A549 (cell line): ENCODE data around the gene CSF2. TPM values are rescaled to one million over a fixed set of nuclear protein-coding genes. Genes with fewer than 3 reads are reported as not detected.

Source experiments
- ATAC-seq, 2 experiments: fragments of 200-7000 bp in 1 of 2; fragments of >200 bp in 1 of 2; cut with Nextera tagmentation in 1 of 2; cut with Tn5 transposase in 1 of 2; 3 replicates each; pipeline versions ENCODE4 v1.8.0 to v1.9.1; 2018 to 2020; ENCODE audit warnings: mild to moderate bottlenecking in 1 of 2, moderate library complexity in 1 of 2
- CTCF ChIA-PET: fragments of 300-600 bp; sonication (Branson Sonifier 250); formaldehyde crosslinking; extraction: SDS; loops from one replicate; lab custom pipeline; 2021; ENCODE audit warnings: antibody characterized with exemption, inconsistent platforms; lab: Yijun Ruan, JAX
- POLR2A ChIA-PET: fragments of 350-600 bp; formaldehyde crosslinking; extraction: SDS; loops from one replicate; lab custom pipeline; 2021; ENCODE audit warnings: antibody characterized with exemption, inconsistent platforms; lab: Yijun Ruan, JAX
- DNase-seq, 2 experiments: peaks; one replicate each; pipeline versions ENCODE4 v3.0.0 to v3.0.0-alpha.2; 2011 to 2016; ENCODE audit warnings: low read depth in 1 of 2, low spot score in 1 of 2
- FAIRE-seq: peaks from 2 replicates; lab custom pipeline; 2011; peaks lifted over from hg19 to GRCh38; lab: Jason Lieb, UNC
- H3K27ac ChIP-seq, 2 experiments: fragments of >200 bp; sonication (Bioruptor Twin); formaldehyde crosslinking; 3 replicates each; pipeline ENCODE4 v1.5.1; 2016 to 2017
- H3K4me1 ChIP-seq: fragments of >200 bp; sonication (Bioruptor Twin); formaldehyde crosslinking; 3 replicates; pipeline ENCODE4 v1.6.1; 2016
- H3K4me2 ChIP-seq: fragments of >200 bp; sonication (Bioruptor Twin); formaldehyde crosslinking; 3 replicates; pipeline ENCODE4 v1.6.1; 2016
- H3K4me3 ChIP-seq: fragments of >200 bp; sonication (Bioruptor Twin); formaldehyde crosslinking; 3 replicates; pipeline ENCODE4 v1.5.1; 2016
- H3K9me3 ChIP-seq: fragments of >200 bp; sonication (Bioruptor Twin); formaldehyde crosslinking; 3 replicates; pipeline ENCODE4 v1.6.1; 2016
- BHLHE40 ChIP-seq: IDR thresholded peaks from 2 replicates; pipeline ENCODE4 v1.6.1; 2012; ENCODE audit warnings: low read depth, low read length, inconsistent platforms
- CHD4 ChIP-seq: fragments of 200-600 bp; sonication (generic); IDR thresholded peaks from 2 replicates; pipeline ENCODE4 v1.6.1; 2016; ENCODE audit warnings: antibody characterized with exemption, mild to moderate bottlenecking, borderline replicate concordance
- CTCF ChIP-seq: fragments of >200 bp; sonication (Bioruptor Twin); formaldehyde crosslinking; IDR thresholded peaks from 3 replicates; pipeline ENCODE4 v1.5.1; 2016
- EP300 ChIP-seq, 2 experiments: fragments of >200 bp; sonication (Bioruptor Twin); formaldehyde crosslinking; IDR thresholded peaks; 2 replicates in 1 of 2; 3 replicates in 1 of 2; pipeline ENCODE4 v1.6.1; 2016 to 2017
- ESRRA ChIP-seq: fragments of 150-350 bp; IDR thresholded peaks from 2 replicates; pipeline ENCODE4 v1.6.1; 2014; ENCODE audit warnings: mild to moderate bottlenecking, low read length, borderline replicate concordance
- FOXS1 ChIP-seq: fragments of 250-450 bp; sonication (Bioruptor Pico); IDR thresholded peaks from 2 replicates; pipeline ENCODE4 v1.5.0; 2020; ENCODE audit warnings: mild to moderate bottlenecking, moderate library complexity
- GATA3 ChIP-seq: IDR thresholded peaks from 2 replicates; pipeline ENCODE4 v1.6.1; 2012; ENCODE audit warnings: borderline replicate concordance
- HES2 ChIP-seq: fragments of >200 bp; sonication (Bioruptor Twin); formaldehyde crosslinking; IDR thresholded peaks from 2 replicates; pipeline ENCODE4 v1.6.1; 2016
- HOXA7 ChIP-seq: fragments of 250-450 bp; sonication (Bioruptor Pico); IDR thresholded peaks from 2 replicates; pipeline ENCODE4 v1.5.0; 2020; ENCODE audit warnings: mild to moderate bottlenecking, moderate library complexity
- HOXB13 ChIP-seq: fragments of 250-450 bp; sonication (Bioruptor Pico); IDR thresholded peaks from 2 replicates; pipeline ENCODE4 v1.5.0; 2020; ENCODE audit warnings: low read depth, mild to moderate bottlenecking, moderate library complexity
- HOXB5 ChIP-seq: fragments of 250-450 bp; sonication (Bioruptor Pico); IDR thresholded peaks from 2 replicates; pipeline ENCODE4 v1.5.0; 2020; ENCODE audit warnings: mild to moderate bottlenecking, moderate library complexity
- JUNB ChIP-seq: fragments of >200 bp; sonication (Bioruptor Twin); formaldehyde crosslinking; IDR thresholded peaks from 2 replicates; pipeline ENCODE4 v1.6.1; 2016
- KDM5A ChIP-seq: fragments of 200-600 bp; sonication (generic); IDR thresholded peaks from 2 replicates; pipeline ENCODE4 v1.6.1; 2016; ENCODE audit warnings: antibody characterized with exemption, mild to moderate bottlenecking
- MAFK ChIP-seq: fragments of 450-650 bp; IDR thresholded peaks from 2 replicates; pipeline ENCODE4 v1.6.1; 2014; ENCODE audit not compliant: partially characterized antibody
- MAX ChIP-seq: IDR thresholded peaks from 2 replicates; pipeline ENCODE4 v1.6.1; 2012
- MYC ChIP-seq: IDR thresholded peaks from 2 replicates; pipeline ENCODE4 v1.6.1; 2012; ENCODE audit warnings: mild to moderate bottlenecking, inconsistent platforms, low read length, improper control_type of control experiment, borderline replicate concordance
- REST ChIP-seq: fragments of 200-600 bp; sonication (generic); IDR thresholded peaks from 2 replicates; pipeline ENCODE4 v1.6.1; 2016; ENCODE audit warnings: antibody characterized with exemption, mild to moderate bottlenecking, moderate library complexity
- SMC3 ChIP-seq: fragments of >200 bp; sonication (Bioruptor Twin); formaldehyde crosslinking; IDR thresholded peaks from 3 replicates; pipeline ENCODE4 v1.6.1; 2018; ENCODE audit warnings: inconsistent platforms
- SREBF2 ChIP-seq: fragments of 450-650 bp; IDR thresholded peaks from 2 replicates; pipeline ENCODE4 v1.6.1; 2014; ENCODE audit warnings: mild to moderate bottlenecking, moderate library complexity
- TP53 ChIP-seq: fragments of 250-450 bp; sonication (Bioruptor Pico); IDR thresholded peaks from 2 replicates; pipeline ENCODE4 v1.5.0; 2021; ENCODE audit warnings: mild to moderate bottlenecking, moderate library complexity
- ZC3H11A ChIP-seq: fragments of 450-650 bp; IDR thresholded peaks from 2 replicates; pipeline ENCODE4 v1.6.1; 2014; ENCODE audit warnings: antibody characterized with exemption, mild to moderate bottlenecking
- WGBS: methylation state at CpG from one replicate; pipeline ENCODE4 v1.1.6; 2017; ENCODE audit errors: missing lambda C conversion rate; 5-methylcytosine and 5-hydroxymethylcytosine counted together
- polyA plus RNA-seq, 4 experiments: library from polyadenylated mRNA; depleted of rRNA in 3 of 4; stranded (reverse); fragments of >200 nt; fragmentation: RNase III in 1 of 4; extraction: RNeasy Plus Mini Kit Qiagen cat#74134 plus additional on column Dnase treatment in 1 of 4; gene quantifications; 2 replicates in 3 of 4; 3 replicates in 1 of 4; pipeline ENCODE4 v1.2.3, GENCODE V29; 2011 to 2017
- TF ChIP-seq, protein P1 (sequence below): IDR thresholded peaks from 2 replicates; pipeline ENCODE4 v1.6.1; 2012
- TF ChIP-seq, protein P2 (sequence below): fragments of 250-450 bp; sonication (Bioruptor Pico); IDR thresholded peaks from 2 replicates; pipeline ENCODE4 v1.5.0; 2020; ENCODE audit warnings: low read depth, mild to moderate bottlenecking, moderate library complexity

CSF2 gene
- polyA plus RNA-seq, 2 of the 4 experiments (the other 2 are of a cell fraction) = not detected

- ATAC-seq = no peak
- H3K4me1 ChIP-seq = no peaks in the 10 kb centered on the region
- WGBS = 55% methylated on average over 8 of the region's 10 CpGs
- DNase-seq = no peak
- H3K27ac ChIP-seq = no peak overlapping the region
- POLR2A ChIA-PET = no interaction called here
- H3K4me3 ChIP-seq = no peak overlapping the region
- TF ChIP-seq EP300 (IDR thresholded peaks at IDR 0.05) = no peak
- TF ChIP-seq BHLHE40 = no peak
- TF ChIP-seq FOXS1 = no peak
- TF ChIP-seq SREBF2 = no peak
- no peak for TF ChIP-seq CHD4
- no peak for TF ChIP-seq HOXA7
- TF ChIP-seq ESRRA = no peak
- no peak for TF ChIP-seq TP53 (CRISPR knock-in tag)
- TF ChIP-seq, protein P1, sequence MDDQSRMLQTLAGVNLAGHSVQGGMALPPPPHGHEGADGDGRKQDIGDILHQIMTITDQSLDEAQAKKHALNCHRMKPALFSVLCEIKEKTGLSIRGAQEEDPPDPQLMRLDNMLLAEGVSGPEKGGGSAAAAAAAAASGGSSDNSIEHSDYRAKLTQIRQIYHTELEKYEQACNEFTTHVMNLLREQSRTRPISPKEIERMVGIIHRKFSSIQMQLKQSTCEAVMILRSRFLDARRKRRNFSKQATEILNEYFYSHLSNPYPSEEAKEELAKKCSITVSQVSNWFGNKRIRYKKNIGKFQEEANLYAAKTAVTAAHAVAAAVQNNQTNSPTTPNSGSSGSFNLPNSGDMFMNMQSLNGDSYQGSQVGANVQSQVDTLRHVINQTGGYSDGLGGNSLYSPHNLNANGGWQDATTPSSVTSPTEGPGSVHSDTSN = no peak
- TF ChIP-seq MYC = no peak
- TF ChIP-seq SMC3 = no peak
- TF ChIP-seq MAFK = no peak
- TF ChIP-seq CTCF = no peak
- no peak for TF ChIP-seq JUNB
- no peak for TF ChIP-seq HES2
- TF ChIP-seq HOXB13 = no peak
- CTCF ChIA-PET = interaction anchor here (1.0 to 5.5 kb wide), 2 partner anchors 10 to 12 kb away, joined by 3 to 60 read pairs; no protein-coding TSS in a partner anchor
- no peak overlapping the region for H3K4me2 ChIP-seq
- no peak for FAIRE-seq
- H3K9me3 ChIP-seq = no peaks in the 10 kb centered on the region
These were observed 19.4 kb upstream of the CSF2 start for GRCh38 chr5:132054031-132054696.

GRCh38 chr5:132054697-132055440, 18.7 kb upstream of the CSF2 start:
- H3K4me1 ChIP-seq = no peaks in the 10 kb centered on the region
- TF ChIP-seq MAX (no peak), GATA3 (no peak)
- TF ChIP-seq, all 56 proteins: peak for 0
- DNase-seq = no peak
- ATAC-seq = no peak
- Histone ChIP-seq H3K4me2 (no peak overlapping the region), H3K9me3 (no peaks in the 10 kb centered on the region), H3K27ac (no peak overlapping the region), H3K4me3 (no peak overlapping the region)
- no peak for FAIRE-seq
- WGBS = 39% methylated on average over 9 of the region's 9 CpGs
- ChIA-PET CTCF (interaction anchor here (1.0 to 5.5 kb wide), 2 partner anchors 9 to 12 kb away, joined by 3 to 60 read pairs; no protein-coding TSS in a partner anchor), POLR2A (no interaction called here)

GRCh38 chr5:132055441-132055807, 18.2 kb upstream of the CSF2 start:
- Histone ChIP-seq H3K4me2 (no peak overlapping the region), H3K4me1 (no peaks in the 10 kb centered on the region), H3K9me3 (no peaks in the 10 kb centered on the region), H3K27ac (no peak overlapping the region), H3K4me3 (no peak overlapping the region)
- DNase-seq (no peak), FAIRE-seq (no peak)
- CTCF ChIA-PET = interaction anchor here (1.0 to 5.5 kb wide), 3 partner anchors 8 to 48 kb away, joined by 3 to 60 read pairs (median 4); no protein-coding TSS in a partner anchor
- 95% methylated on average over 1 of the region's 1 CpG for WGBS
- TF ChIP-seq REST (no peak), JUNB (no peak), HOXB5 (CRISPR knock-in tag) (no peak), SMC3 (no peak), ZC3H11A (no peak), KDM5A (no peak)
- TF ChIP-seq, protein P2, sequence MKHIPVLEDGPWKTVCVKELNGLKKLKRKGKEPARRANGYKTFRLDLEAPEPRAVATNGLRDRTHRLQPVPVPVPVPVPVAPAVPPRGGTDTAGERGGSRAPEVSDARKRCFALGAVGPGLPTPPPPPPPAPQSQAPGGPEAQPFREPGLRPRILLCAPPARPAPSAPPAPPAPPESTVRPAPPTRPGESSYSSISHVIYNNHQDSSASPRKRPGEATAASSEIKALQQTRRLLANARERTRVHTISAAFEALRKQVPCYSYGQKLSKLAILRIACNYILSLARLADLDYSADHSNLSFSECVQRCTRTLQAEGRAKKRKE (CRISPR knock-in tag) = no peak
- TF ChIP-seq, all 56 proteins: peak for 0
- POLR2A ChIA-PET = no interaction called here
- no peak for ATAC-seq
